SJCRH30 (cell line): ENCODE results near the gene SLC25A51. TPM values are rescaled to one million over a fixed set of nuclear protein-coding genes. Genes with fewer than 3 reads are reported as not detected.
A peak's percentile ranks its signal among the peaks of the same experiment; 100 is the strongest.
"Not testable (repeated sequence)": the region's sequence is repeated elsewhere in the genome, so short reads cannot be mapped to it uniquely, and the experiment has no call there.

ENCODE experiments used
- DNase-seq, 2 experiments: peaks; one replicate each; pipeline ENCODE4 v3.0.0-alpha.2; 2015 to 2020
- H3K27ac ChIP-seq: fragments of 250-450 bp; sonication (Bioruptor Pico); 2 replicates; pipeline ENCODE4 v1.5.1; 2020; ENCODE audit warnings: mild to moderate bottlenecking, moderate library complexity
- H3K27me3 ChIP-seq: fragments of 250-450 bp; sonication (Bioruptor Pico); 2 replicates; pipeline ENCODE4 v1.5.1; 2020; ENCODE audit warnings: mild to moderate bottlenecking, moderate library complexity
- H3K36me3 ChIP-seq: fragments of 250-450 bp; sonication (Bioruptor Pico); 2 replicates; pipeline ENCODE4 v1.5.1; 2020; ENCODE audit warnings: mild to moderate bottlenecking, moderate library complexity
- H3K4me1 ChIP-seq: fragments of 250-450 bp; sonication (Bioruptor Pico); 2 replicates; pipeline ENCODE4 v1.5.1; 2020; ENCODE audit warnings: mild to moderate bottlenecking, moderate library complexity
- H3K4me3 ChIP-seq: fragments of 250-450 bp; sonication (Bioruptor Pico); 2 replicates; pipeline ENCODE4 v1.5.1; 2020; ENCODE audit warnings: mild to moderate bottlenecking, moderate library complexity
- H3K9me3 ChIP-seq: fragments of 250-450 bp; sonication (Bioruptor Pico); replicated peaks from 2 replicates; pipeline ENCODE4 v1.5.1; 2020; ENCODE audit warnings: mild to moderate bottlenecking, moderate library complexity
- total RNA-seq: library from RNA; depleted of rRNA; stranded (reverse); fragments of >200 nt; shearing (Covaris generic); gene quantifications from 2 replicates; pipeline ENCODE4 v1.2.3, GENCODE V29; 2014

The SLC25A51 gene
- total RNA-seq, 1 experiment from 2014 or later, result 33.8 TPM

DNA sequence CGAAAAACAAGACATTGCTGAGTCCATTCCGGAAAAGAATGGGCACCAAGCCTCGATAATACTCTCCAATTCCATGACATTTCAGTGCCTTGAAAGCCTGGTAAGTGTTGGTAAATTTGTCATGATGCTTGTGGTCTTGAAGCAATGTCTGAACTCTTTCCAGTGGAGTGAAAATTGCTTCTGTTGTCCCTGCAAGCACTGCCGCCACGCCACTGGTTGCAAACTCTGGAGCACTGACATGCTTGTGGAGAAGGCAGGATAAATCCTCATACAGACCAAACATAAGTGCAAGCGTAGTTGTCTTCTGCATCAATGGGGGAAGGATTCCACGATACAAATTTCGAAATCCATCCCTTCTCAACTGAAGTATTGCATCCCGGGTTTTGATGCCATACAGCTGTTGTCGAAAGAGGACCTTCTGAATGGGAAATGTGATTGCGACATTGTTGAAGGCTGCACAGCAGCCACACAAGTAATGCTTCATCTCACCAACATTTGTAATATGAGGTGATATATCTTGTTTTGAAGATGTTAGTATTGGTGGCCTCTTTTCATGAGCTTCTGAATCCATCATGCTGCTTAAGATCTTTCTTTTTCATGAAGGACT is 15.8 kb downstream of the SLC25A51 start:
- not testable (repeated sequence) for DNase-seq, H3K9me3 ChIP-seq, H3K27me3 ChIP-seq, H3K27ac ChIP-seq, H3K4me1 ChIP-seq, H3K36me3 ChIP-seq, H3K4me3 ChIP-seq

DNA sequence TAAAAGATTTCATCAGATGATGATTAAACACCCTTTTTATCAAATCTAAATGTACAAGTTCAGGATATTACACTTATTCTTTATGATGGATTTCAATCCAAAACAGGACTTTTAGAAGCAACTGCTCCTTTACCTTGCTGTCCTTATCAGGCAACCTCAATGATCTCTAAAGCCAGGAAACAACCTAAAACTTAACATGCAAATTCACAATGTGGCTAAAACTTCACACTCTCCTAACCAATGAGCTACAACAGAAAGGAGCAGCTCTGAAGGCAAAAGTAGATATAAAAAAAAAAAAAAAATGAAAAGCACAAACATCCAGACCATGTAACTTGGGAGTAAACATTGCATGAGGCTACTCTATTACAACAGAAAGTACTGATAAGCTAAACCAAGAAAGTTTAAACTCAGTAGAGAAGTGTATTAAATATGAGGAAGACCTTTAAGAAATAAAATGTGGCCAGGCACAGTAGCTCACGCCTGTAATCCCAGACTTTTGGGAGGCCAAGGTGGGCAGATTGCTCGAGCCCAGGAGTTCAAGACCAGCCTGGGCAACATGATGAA is 22.9 kb downstream of the SLC25A51 start:
- Histone ChIP-seq H3K27me3 (no peaks in the 10 kb centered on the region), H3K27ac (no peak overlapping the region), H3K36me3 (peaks cover 7% of the 10 kb centered on the region; the same call in 1 of the 2 replicates), H3K4me1 (no peaks in the 10 kb centered on the region), H3K9me3 (0 out of 2 replicates have a peak, but pooled peaks cover 3% of the 10 kb centered on the region), H3K4me3 (no peak overlapping the region)
- no peak for DNase-seq

- Histone ChIP-seq H3K4me3 (no peak overlapping the region), H3K4me1 (no peaks in the 10 kb centered on the region), H3K27me3 (no peaks in the 10 kb centered on the region), H3K36me3 (peaks cover 7% of the 10 kb centered on the region; the same call in 1 of the 2 replicates), H3K27ac (no peak overlapping the region), H3K9me3 (0 out of 2 replicates have a peak, but pooled peaks cover 3% of the 10 kb centered on the region)
- no peak for DNase-seq
Observed at GRCh38 chr9:37876376-37876775, 27.6 kb downstream of the SLC25A51 start.

DNA sequence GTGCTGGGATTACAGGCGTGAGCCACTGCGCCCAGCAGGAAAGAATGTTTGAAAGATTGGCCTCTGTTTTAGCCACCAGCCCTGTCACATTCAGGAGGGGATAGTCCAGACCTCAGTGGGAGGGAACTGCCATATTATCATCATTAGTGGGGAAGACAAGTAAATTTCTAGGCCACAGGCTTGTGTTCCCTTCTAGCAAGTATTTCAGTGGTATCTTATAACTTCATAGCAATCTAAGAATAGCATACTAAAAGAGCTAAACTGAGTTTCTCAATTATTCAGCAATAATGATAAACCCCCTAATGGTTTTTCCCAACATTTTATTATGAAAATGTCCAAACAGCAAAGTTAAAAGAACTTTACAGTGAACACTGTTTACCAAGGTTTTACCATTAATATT is 30.0 kb downstream of the SLC25A51 start:
- Histone ChIP-seq H3K4me3 (no peak overlapping the region), H3K4me1 (no peaks in the 10 kb centered on the region), H3K27me3 (no peaks in the 10 kb centered on the region), H3K27ac (no peak overlapping the region), H3K9me3 (0 out of 2 replicates have a peak, but pooled peaks cover 3% of the 10 kb centered on the region), H3K36me3 (peaks cover 7% of the 10 kb centered on the region; the same call in 1 of the 2 replicates)
- no peak for DNase-seq

DNA sequence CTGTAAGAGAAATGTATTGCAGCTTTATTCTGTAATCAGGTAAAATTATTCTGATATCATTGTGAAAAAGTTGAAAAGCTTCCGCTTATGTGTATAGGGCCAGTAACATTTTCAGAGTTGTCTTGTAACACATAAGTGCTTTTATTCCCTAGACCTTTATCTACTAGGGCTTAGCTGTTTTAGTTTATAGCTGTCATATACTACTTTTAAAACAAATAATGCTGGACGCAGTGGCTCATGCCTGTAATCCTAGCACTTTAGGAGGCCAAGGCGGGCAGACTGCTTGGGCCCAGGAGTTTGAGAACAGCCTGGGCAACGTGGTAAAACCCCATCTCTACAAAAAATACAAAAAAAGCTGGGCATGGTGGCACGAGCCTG is 33.1 kb downstream of the SLC25A51 start:
- no peak for DNase-seq
- H3K4me3 ChIP-seq, result no peak overlapping the region
- no peak overlapping the region for H3K27ac ChIP-seq
- 0 out of 2 replicates have a peak, but pooled peaks cover 3% of the 10 kb centered on the region for H3K36me3 ChIP-seq
- no peaks in the 10 kb centered on the region for H3K27me3 ChIP-seq
- no peaks in the 10 kb centered on the region for H3K4me1 ChIP-seq
- H3K9me3 ChIP-seq, result no peaks in the 10 kb centered on the region

- Histone ChIP-seq H3K27ac (no peak overlapping the region), H3K4me3 (no peak overlapping the region), H3K4me1 (no peaks in the 10 kb centered on the region), H3K36me3 (0 out of 2 replicates have a peak, but pooled peaks cover 3% of the 10 kb centered on the region), H3K27me3 (no peaks in the 10 kb centered on the region), H3K9me3 (no peaks in the 10 kb centered on the region)
- DNase-seq, result no peak
Observed at GRCh38 chr9:37870081-37870798, 33.7 kb downstream of the SLC25A51 start.

DNA sequence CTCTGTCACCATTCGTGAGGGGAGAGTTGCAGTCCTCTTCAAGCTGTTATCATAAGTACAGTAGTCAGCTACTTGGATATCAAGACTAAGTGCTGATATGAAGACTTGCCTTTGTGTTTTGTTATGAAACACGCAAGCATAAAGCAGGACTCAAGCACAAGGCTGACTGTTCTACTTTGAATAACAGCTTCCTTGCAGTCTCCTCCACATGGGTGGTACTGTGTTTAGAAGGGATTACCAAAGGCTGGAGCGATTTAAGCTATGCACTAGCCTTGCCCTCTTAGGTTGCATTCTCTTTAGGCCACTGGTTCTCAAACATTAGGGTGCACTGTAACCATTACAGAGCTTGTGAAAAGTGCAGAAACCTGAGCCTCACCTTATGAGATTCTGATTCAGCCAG is 41.4 kb downstream of the SLC25A51 start:
- H3K36me3 ChIP-seq, result peaks cover 11% of the 10 kb centered on the region; the same call in 1 of the 2 replicates
- no peak overlapping the region for H3K4me3 ChIP-seq
- H3K4me1 ChIP-seq, result no peaks in the 10 kb centered on the region
- DNase-seq, result no peak
- no peaks in the 10 kb centered on the region for H3K27me3 ChIP-seq
- H3K27ac ChIP-seq, result no peak overlapping the region
- no peaks in the 10 kb centered on the region for H3K9me3 ChIP-seq

- Histone ChIP-seq H3K27ac (no peak overlapping the region), H3K4me1 (no peaks in the 10 kb centered on the region), H3K27me3 (no peaks in the 10 kb centered on the region), H3K9me3 (no peaks in the 10 kb centered on the region), H3K4me3 (no peak overlapping the region), H3K36me3 (peaks cover 15% of the 10 kb centered on the region; the same call in 1 of the 2 replicates)
- DNase-seq, result peak in 1 of 2 experiments; percentile 4
Observed at GRCh38 chr9:37859043-37859442, 44.9 kb downstream of the SLC25A51 start.

- no peak overlapping the region for H3K27ac ChIP-seq
- DNase-seq, result no peak
- H3K4me1 ChIP-seq, result no peaks in the 10 kb centered on the region
- no peaks in the 10 kb centered on the region for H3K9me3 ChIP-seq
- H3K36me3 ChIP-seq, result peaks cover 5% of the 10 kb centered on the region; the same call in 1 of the 2 replicates
- H3K4me3 ChIP-seq, result no peak overlapping the region
- no peaks in the 10 kb centered on the region for H3K27me3 ChIP-seq
Observed at GRCh38 chr9:37856551-37856950, 47.4 kb downstream of the SLC25A51 start.

- Histone ChIP-seq H3K27ac (no peak overlapping the region), H3K4me3 (no peak overlapping the region), H3K9me3 (no peaks in the 10 kb centered on the region), H3K36me3 (peaks cover 5% of the 10 kb centered on the region; the same call in 1 of the 2 replicates), H3K27me3 (no peaks in the 10 kb centered on the region), H3K4me1 (no peaks in the 10 kb centered on the region)
- DNase-seq, result no peak
Observed at GRCh38 chr9:37852222-37852621, 51.7 kb downstream of the SLC25A51 start.

DNA sequence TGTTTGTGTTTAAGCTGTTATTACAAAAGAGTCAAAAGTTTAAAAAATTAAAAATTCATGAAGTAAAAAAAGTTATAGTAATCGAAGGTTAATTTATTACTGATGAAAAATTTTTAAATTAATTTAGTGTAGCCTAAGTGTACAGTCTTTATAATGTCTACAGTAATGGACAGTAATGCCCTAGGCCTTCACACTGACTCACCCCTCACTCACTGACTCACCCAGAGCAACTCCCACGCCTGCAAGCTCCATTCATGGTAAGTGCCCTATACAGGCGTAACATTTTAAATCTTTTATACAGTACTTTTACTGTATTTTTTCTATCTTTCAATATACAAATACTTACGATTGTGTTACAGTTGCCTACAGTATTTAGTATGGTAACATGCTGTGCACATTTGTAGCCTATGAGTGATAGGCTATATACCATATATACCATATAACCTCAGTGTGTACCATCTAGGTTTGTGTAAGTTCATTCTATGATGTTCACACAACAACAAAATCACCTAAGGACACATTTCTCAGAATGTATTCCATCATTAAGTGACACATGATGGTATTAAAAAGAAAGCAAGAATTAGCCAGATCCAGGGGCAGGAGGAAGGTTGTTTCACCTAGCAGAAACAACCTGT is 63.2 kb downstream of the SLC25A51 start:
- H3K4me1 ChIP-seq, result no peaks in the 10 kb centered on the region
- DNase-seq, result no peak
- H3K36me3 ChIP-seq, result peaks cover 8% of the 10 kb centered on the region; the same call in 1 of the 2 replicates
- no peaks in the 10 kb centered on the region for H3K27me3 ChIP-seq
- H3K4me3 ChIP-seq, result no peak overlapping the region
- H3K27ac ChIP-seq, result no peak overlapping the region
- no peaks in the 10 kb centered on the region for H3K9me3 ChIP-seq

GRCh38 chr9:37839496-37840461 is 64.1 kb downstream of the SLC25A51 start:
- H3K4me1 ChIP-seq, result no peaks in the 10 kb centered on the region
- H3K9me3 ChIP-seq, result no peaks in the 10 kb centered on the region
- H3K27me3 ChIP-seq, result no peaks in the 10 kb centered on the region
- H3K36me3 ChIP-seq, result peaks cover 10% of the 10 kb centered on the region; the same call in 1 of the 2 replicates
- no peak overlapping the region for H3K27ac ChIP-seq
- no peak for DNase-seq
- no peak overlapping the region for H3K4me3 ChIP-seq
